Fibroblast of villous mesenchyme (primary cell): ENCODE results near the gene ANXA2R. TPM values are rescaled to one million over a fixed set of nuclear protein-coding genes. Genes with fewer than 3 reads are reported as not detected.
A peak's percentile ranks its signal among the peaks of the same experiment; 100 is the strongest.

ENCODE experiments used
- DNase-seq: peaks from one replicate; pipeline ENCODE4 v3.0.0-alpha.2; 2010; ENCODE audit warnings: low read depth
- H3K4me3 ChIP-seq: 2 replicates; pipeline ENCODE4 v1.5.1; 2011; ENCODE audit warnings: low read depth, mild to moderate bottlenecking, low read length
- CTCF ChIP-seq: IDR thresholded peaks from 2 replicates; pipeline ENCODE4 v1.5.1; 2012; ENCODE audit warnings: low read depth, mild to moderate bottlenecking, low read length; ENCODE audit not compliant: insufficient read depth
- total RNA-seq: library from RNA; depleted of rRNA; stranded (reverse); fragments of >200 nt; gene quantifications from 2 replicates; pipeline ENCODE4 v1.2.3, GENCODE V29; 2012

The ANXA2R gene
- total RNA-seq, 1 donor, result 3.9 TPM

- DNase-seq, result no peak
- no peak for TF ChIP-seq CTCF
- H3K4me3 ChIP-seq, result no peak overlapping the region
These were observed 38.4 kb downstream of the ANXA2R start for GRCh38 chr5:43001748-43002147.

- DNase-seq, result no peak
- no peak for TF ChIP-seq CTCF
- H3K4me3 ChIP-seq, result no peak overlapping the region
These were observed 39.2 kb downstream of the ANXA2R start for GRCh38 chr5:43000914-43001313.

GRCh38 chr5:43000111-43000840 lies 39.8 kb downstream of the ANXA2R start:
- H3K4me3 ChIP-seq, result peak overlapping the region; percentile 49
- no peak for TF ChIP-seq CTCF
- peak; percentile 62 for DNase-seq

GRCh38 chr5:42995360-42995751 lies 44.8 kb downstream of the ANXA2R start:
- no peak for TF ChIP-seq CTCF
- DNase-seq, result peak; percentile 52
- peak overlapping the region; percentile 77 for H3K4me3 ChIP-seq

GRCh38 chr5:42994555-42995359 lies 45.4 kb downstream of the ANXA2R start:
- TF ChIP-seq CTCF, result peak; percentile 86
- DNase-seq, result peak; percentile 95
- H3K4me3 ChIP-seq, result peak overlapping the region; percentile 77

GRCh38 chr5:42994246-42994554 lies 45.9 kb downstream of the ANXA2R start:
- no peak for TF ChIP-seq CTCF
- H3K4me3 ChIP-seq, result peak overlapping the region; percentile 77
- no peak for DNase-seq
